Measurements from ENCODE around the gene PFKFB4. TPM values are rescaled to one million over a fixed set of nuclear protein-coding genes. Genes with fewer than 3 reads are reported as not detected.
A peak's percentile ranks its signal among the peaks of the same experiment; 100 is the strongest.

The PFKFB4 gene
- total RNA-seq, 1 experiment from 2014 or later: 12.3 TPM

DNA sequence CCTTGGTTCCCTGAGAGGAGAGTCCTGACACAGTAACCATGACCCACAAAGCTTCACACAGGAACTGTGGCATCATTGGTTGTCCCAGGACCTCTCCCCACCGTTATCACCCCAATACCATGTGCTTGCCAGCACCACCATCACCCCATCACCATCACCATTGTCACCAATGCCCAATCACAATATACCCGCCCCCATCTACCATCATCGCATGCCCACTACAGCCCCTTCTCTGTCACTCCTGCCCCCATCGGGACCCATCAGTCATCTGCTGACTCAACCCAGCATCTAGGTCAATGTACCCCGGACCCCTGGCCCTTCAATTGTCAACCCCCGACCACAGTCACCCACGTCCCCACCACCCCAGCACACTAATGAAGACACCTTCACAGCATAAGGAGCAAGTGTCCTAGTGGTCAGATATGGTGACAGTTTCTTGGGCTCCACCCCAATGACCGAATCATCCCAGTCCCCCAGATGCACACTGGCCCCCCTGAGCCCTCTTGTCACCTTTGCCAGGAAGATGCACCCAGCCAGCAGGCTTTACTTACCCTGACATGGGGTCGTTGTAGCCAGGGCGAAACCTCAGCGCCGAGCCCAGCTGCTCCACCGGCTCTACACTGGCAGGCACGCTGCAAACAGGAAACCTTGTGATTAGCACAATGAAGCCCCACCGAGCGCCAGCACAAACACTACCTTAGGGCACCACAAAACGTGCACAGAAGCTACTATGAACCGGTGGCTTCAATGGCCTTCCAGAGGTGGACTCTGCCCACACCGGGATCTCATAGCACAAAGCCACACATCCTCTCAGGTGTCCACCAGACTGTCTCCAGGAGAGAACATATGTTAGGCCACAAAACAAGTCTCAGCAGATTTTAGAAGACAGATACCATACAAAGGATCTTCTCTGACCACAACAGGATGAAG is 77.7 kb downstream of the PFKFB4 start:
- TF ChIP-seq, protein P1, sequence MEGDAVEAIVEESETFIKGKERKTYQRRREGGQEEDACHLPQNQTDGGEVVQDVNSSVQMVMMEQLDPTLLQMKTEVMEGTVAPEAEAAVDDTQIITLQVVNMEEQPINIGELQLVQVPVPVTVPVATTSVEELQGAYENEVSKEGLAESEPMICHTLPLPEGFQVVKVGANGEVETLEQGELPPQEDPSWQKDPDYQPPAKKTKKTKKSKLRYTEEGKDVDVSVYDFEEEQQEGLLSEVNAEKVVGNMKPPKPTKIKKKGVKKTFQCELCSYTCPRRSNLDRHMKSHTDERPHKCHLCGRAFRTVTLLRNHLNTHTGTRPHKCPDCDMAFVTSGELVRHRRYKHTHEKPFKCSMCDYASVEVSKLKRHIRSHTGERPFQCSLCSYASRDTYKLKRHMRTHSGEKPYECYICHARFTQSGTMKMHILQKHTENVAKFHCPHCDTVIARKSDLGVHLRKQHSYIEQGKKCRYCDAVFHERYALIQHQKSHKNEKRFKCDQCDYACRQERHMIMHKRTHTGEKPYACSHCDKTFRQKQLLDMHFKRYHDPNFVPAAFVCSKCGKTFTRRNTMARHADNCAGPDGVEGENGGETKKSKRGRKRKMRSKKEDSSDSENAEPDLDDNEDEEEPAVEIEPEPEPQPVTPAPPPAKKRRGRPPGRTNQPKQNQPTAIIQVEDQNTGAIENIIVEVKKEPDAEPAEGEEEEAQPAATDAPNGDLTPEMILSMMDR (conservative IDR thresholded peaks at IDR 0.05): no peak
- Histone ChIP-seq H2BK120ac (ENCODE audit: low read depth, low read length, poor library complexity, severe bottlenecking) (no peak overlapping the region), H2AK5ac (ENCODE audit: insufficient read length, low read length) (no peak overlapping the region), H2AFZ (ENCODE audit: low read length) (no peak overlapping the region), H2BK15ac (ENCODE audit: low read depth, low read length) (no peak overlapping the region), H3T11ph (ENCODE audit: low read length) (no peak overlapping the region), H3K4me1 (ENCODE audit: insufficient read depth, low read length) (peaks cover 3% of the 10 kb centered on the region; the same call in 1 of the 2 replicates), H3K27ac (ENCODE audit: insufficient read length, low read depth, low read length) (no peak overlapping the region), H4K91ac (ENCODE audit: insufficient read length, low read depth, low read length) (no peak overlapping the region), H3K79me2 (ENCODE audit: insufficient read depth, low read length) (no peaks in the 10 kb centered on the region), H3K4me2 (ENCODE audit: insufficient read depth, insufficient read length, low read length) (no peak overlapping the region), H3K56ac (ENCODE audit: insufficient read length, low read depth, low read length) (no peak overlapping the region), H2BK5ac (ENCODE audit: insufficient read length, low read length) (no peak overlapping the region), H3K18ac (ENCODE audit: insufficient read length, low read depth, low read length) (no peak overlapping the region), H4K8ac (replicated peaks; ENCODE audit: insufficient read length, low read depth, low read length) (no peak overlapping the region), H2BK12ac (ENCODE audit: insufficient read length, low read depth, low read length) (no peak overlapping the region), H3K4ac (ENCODE audit: low read depth, low read length) (no peak overlapping the region), H3K23me2 (ENCODE audit: insufficient read length, low read depth, low read length, poor library complexity, severe bottlenecking) (no peaks in the 10 kb centered on the region), H3K9me3 (ENCODE audit: control insufficient read depth, low read depth, low read length) (no peaks in the 10 kb centered on the region), H4K20me1 (ENCODE audit: control insufficient read depth, insufficient read depth, insufficient read length) (no peaks in the 10 kb centered on the region), H3K27me3 (ENCODE audit: insufficient read depth, low read length) (no peaks in the 10 kb centered on the region), H2BK20ac (ENCODE audit: low read depth, low read length, poor library complexity, severe bottlenecking) (no peak overlapping the region), H3K9ac (ENCODE audit: extremely low read depth, insufficient read length, low read length) (no peak overlapping the region), H3K79me1 (ENCODE audit: insufficient read depth, low read depth, low read length, poor library complexity, severe bottlenecking) (no peaks in the 10 kb centered on the region), H3K14ac (ENCODE audit: insufficient read depth, low read length) (no peak overlapping the region), H3K23ac (ENCODE audit: insufficient read length, low read depth, low read length) (no peak overlapping the region), H4K5ac (ENCODE audit: insufficient read length, low read depth, low read length) (no peak overlapping the region)
- no CpG with 5 or more reads among the region's 19 CpGs for WGBS (ENCODE audit: extremely low coverage, insufficient read length, low lambda C conversion rate)
- peak overlapping the region; percentile 78 to 84 (median 81); a peak in 6 of 7 replicates for H3K27ac Mint-ChIP-seq
- H3K4me1 Mint-ChIP-seq: peaks cover 34 to 35% of the 10 kb centered on the region in 2 experiments
- no peak for DNase-seq
- H3K27me3 Mint-ChIP-seq (ENCODE audit: low read depth): no peaks in the 10 kb centered on the region
- H3K36me3 Mint-ChIP-seq (ENCODE audit: insufficient read depth in 1 of 3, low read depth in 3 of 3): peaks cover 3 to 6% (median 5%) of the 10 kb centered on the region in 3 experiments; a peak in 6 of 7 replicates
- no peaks in the 10 kb centered on the region for H3K9me3 Mint-ChIP-seq
- no peak overlapping the region for H3K4me3 Mint-ChIP-seq
